NCI-H2196 treated with DMSO at 0.1 percent for 48 hours (cell line): ENCODE measurements around the gene GJB4.
"Not testable (repeated sequence)": the region's sequence is repeated elsewhere in the genome, so short reads cannot be mapped to it uniquely, and the experiment has no call there.

Experiments used
- DNase-seq: peaks from one replicate; lab custom pipeline; 2025; ENCODE audit not compliant: unreplicated experiment; lab: John Stamatoyannopoulos, UW

Gene GJB4

DNA sequence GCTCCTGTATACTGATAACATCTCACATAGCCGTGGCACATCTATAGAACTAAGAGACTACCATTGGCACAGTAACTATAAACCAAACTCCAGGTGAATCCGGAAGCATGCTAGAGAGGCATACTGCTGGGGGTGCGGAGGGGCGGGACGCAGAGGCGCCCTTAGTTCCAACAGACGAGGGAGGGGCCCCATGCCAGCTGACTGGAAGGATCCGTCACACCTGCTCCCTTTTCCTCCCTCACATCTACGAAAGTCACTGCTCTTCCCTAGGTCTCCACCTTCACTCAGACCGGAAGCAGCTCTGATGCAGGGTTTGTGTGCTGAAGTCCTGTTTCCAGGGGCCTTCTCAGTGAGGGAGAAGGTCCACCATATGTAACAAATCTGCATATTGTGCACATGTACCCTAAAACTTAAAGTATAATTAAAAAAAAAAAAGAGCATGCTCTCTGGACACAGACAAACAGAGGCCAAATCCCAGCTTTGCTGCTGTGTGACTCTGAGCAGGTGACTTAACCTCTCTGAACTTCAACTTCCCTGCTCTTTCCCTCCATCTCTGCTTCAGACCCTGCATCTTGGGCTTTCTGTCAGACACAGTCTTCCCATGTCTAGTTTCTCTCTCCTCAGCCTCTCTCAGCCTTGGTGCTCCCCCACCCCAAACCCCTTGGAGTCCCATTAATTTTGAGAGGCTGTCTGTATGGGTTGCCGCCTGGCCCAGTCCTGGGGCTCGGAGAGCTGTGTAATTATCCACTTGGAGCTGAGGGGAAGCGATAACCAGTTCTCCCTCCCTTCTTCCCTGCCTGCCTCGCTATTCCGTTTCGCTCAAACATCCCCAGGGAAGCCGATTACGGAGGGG, 12.5 kb upstream of the GJB4 start:
- no peak for DNase-seq

DNA sequence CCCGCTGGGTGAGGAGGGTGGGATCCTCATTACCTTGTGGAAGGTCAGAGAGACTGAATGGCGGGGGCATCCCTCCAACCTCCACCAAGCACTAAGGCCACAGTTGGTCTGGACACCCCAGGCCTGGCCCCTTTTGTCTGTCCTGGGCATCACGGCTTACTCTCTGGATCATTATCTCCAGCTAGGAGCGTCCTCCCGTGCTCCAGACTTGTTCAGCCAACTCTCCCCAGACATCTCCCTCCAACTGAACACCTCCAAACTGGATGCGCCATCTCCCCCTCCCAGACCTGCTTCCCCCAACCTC, 11.9 kb upstream of the GJB4 start:
- no peak for DNase-seq

- no peak for DNase-seq
Observed at GRCh38 chr1:34749992-34750391, 9.5 kb upstream of the GJB4 start.

DNA sequence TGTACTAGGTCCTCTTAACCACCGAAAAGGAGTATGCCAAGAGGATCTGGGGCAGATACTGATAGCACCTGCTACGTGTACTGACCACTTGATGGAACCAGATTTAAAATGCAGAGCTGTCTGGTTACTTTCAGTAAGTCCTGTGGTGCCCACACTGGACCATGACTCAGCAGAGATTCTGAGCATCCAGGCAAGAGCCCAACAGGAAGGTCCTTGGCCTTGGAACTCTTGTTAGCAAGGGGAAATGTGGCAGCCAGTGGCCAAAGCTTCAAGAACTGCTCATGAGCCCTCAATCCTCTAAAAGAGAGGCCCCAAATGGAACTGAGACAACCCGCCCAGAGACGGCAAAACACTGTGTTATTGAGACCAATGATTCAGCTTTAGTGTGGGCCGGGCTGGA, 8.9 kb upstream of the GJB4 start:
- DNase-seq: no peak

DNA sequence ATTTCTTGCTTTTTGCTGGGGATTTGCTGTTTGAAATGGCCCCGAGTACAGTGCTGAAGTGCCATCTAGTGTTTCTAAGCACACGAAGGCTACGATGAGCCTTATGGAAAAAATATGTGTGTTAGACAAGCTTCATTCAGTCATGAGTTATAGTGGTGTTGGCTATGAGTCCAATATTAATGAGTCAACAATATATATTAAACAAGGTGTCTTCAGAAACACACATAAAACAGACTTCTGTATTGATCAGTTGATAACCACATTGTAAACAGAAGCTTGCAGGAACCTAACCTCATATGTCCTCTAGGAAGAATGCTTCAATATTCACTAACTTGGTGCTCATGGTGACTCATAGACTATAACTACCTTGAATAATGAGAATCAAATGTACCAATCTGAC, 6.4 kb upstream of the GJB4 start:
- DNase-seq: no peak

DNA sequence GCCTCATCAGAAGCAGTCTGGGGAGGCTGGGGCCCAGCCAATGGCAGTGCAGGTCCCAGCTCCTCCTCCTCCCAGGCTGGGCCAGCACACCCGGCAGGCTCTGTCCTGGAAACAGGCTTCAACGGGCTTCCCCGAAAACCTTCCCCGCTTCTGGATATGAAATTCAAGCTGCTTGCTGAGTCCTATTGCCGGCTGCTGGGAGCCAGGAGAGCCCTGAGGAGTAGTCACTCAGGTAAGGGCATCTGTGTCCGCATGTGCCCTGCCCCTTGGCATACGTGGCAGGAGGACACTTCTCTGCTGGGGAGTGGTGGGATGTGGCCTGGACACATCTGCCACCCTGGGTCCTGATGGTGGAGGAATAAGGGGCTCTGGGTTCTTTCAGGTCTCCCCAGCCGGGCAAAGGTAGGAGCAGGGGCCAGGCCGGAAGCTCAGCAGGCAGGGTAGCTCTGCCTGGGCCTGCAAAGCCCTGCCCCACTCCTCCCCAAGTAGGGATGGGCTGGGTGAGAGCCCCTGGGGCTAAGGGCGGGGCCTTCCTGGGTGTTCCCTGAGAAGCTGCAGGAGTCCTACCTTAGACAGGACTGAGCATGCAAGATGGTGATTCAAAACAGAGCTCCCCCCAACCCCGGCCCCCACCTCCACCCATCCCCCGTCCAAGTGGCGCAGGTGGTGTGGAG, 4.4 kb upstream of the GJB4 start, which contains the start of gene GJB5:
TSS of gene GJB5 (plus strand) at position 84 of the 674 bp plus-strand sequence. CDS start 2,284 bp downstream, outside the sequence.
- no peak for DNase-seq

DNA sequence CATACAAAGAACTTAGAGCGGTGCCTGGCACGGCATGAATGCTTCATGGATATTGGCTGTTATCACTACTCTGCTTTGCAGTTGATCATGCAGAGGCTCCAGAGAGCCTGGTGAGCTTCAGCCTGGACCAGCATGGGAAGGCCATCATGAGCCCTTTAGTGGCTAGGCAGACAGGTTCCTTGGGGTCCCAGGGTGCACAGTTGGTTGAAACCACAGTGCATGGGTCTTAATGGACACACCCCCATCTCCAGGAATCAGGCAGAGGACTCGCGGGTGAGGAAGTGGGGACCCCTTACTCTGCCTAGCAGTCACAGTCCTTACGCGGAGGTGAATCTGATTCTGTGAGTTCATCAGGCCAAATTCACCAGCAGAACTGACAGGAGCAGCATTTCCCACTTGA, 3.6 kb upstream of the GJB4 start:
- no peak for DNase-seq

DNA sequence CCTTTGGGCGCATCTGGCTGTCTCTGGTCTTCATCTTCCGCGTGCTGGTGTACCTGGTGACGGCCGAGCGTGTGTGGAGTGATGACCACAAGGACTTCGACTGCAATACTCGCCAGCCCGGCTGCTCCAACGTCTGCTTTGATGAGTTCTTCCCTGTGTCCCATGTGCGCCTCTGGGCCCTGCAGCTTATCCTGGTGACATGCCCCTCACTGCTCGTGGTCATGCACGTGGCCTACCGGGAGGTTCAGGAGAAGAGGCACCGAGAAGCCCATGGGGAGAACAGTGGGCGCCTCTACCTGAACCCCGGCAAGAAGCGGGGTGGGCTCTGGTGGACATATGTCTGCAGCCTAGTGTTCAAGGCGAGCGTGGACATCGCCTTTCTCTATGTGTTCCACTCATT, 2.2 kb upstream of the GJB4 start:
- no peak for DNase-seq

- no peak for DNase-seq
Observed at GRCh38 chr1:34758751-34759150, 789 bp upstream of the GJB4 start.

DNA sequence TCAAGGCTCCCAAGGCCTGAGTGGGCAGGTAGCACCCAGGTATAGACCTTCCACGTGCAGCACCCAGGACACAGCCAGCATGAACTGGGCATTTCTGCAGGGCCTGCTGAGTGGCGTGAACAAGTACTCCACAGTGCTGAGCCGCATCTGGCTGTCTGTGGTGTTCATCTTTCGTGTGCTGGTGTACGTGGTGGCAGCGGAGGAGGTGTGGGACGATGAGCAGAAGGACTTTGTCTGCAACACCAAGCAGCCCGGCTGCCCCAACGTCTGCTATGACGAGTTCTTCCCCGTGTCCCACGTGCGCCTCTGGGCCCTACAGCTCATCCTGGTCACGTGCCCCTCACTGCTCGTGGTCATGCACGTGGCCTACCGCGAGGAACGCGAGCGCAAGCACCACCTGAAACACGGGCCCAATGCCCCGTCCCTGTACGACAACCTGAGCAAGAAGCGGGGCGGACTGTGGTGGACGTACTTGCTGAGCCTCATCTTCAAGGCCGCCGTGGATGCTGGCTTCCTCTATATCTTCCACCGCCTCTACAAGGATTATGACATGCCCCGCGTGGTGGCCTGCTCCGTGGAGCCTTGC, 1.7 kb downstream of the GJB4 start:
- no peak for DNase-seq

DNA sequence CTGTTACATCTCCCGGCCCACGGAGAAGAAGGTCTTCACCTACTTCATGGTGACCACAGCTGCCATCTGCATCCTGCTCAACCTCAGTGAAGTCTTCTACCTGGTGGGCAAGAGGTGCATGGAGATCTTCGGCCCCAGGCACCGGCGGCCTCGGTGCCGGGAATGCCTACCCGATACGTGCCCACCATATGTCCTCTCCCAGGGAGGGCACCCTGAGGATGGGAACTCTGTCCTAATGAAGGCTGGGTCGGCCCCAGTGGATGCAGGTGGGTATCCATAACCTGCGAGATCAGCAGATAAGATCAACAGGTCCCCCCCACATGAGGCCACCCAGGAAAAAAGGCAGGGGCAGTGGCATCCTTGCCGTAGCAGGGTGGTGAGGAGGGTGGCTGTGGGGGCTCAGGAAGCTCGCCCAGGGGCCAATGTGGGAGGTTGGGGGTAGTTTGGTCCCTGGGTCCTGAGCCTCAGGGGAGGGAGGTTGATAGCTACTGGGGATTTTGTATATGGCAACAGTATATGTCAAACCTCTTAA, 2.3 kb downstream of the GJB4 start:
- no peak for DNase-seq

GRCh38 chr1:34762474-34763141, 3.1 kb downstream of the GJB4 start:
- DNase-seq: no peak

- DNase-seq: no peak
Observed at GRCh38 chr1:34763142-34763781, 3.7 kb downstream of the GJB4 start.

GRCh38 chr1:34768856-34769255, 9.3 kb downstream of the GJB4 start:
- DNase-seq: no peak

- no peak for DNase-seq
Observed at GRCh38 chr1:34770891-34771504, 11.5 kb downstream of the GJB4 start.

DNA sequence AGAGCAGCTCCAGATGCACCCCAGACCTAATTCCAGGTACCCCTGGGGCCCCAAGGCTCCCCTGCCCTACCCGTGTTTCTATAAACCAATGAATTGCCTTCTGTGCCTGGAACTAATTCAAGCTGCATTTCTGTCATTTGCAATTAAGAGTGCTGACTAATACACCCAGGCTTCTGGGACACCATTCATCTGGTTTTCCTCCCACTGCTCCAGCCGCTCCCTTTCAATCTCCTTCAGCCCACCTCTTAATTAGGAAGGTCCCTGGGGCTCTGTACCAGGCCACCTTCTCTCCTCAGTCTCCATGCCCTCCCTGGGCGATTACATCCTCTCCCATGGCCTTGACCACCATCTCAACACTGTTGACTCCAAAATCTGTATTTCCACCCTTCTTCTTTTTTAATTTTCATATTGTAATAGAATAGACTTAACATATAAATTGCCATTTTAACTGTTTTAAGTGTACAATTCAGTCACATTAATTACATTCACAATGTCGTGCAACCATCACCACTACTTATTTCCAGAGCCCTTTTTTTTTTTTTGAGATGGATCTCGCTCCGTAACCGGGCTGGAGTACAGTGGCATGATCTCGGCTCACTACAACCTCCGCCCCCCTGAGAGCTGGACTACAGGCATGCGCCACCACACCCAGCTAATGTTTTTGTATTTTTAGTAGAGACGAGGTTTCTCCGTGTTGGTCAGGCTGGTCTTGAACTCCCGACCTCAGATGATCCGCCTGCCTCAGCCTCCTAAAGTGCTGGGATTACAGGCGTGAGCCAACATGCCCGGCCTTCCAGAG, 12.2 kb downstream of the GJB4 start:
- DNase-seq: no peak

GRCh38 chr1:34773114-34773513, 13.6 kb downstream of the GJB4 start:
- DNase-seq: not testable (repeated sequence)

- no peak for DNase-seq
Observed at GRCh38 chr1:34774957-34775356, 15.4 kb downstream of the GJB4 start.

GRCh38 chr1:34776911-34777310, 17.4 kb downstream of the GJB4 start:
- no peak for DNase-seq
